DOHH2 (cell line): ENCODE measurements around the gene AASDH.
"Not testable (repeated sequence)": the region's sequence is repeated elsewhere in the genome, so short reads cannot be mapped to it uniquely, and the experiment has no call there.

Experiments used
- H3F3A ChIP-seq: fragments of 200-600 bp; sonication (generic), shearing (Covaris generic); 2 replicates; pipeline ENCODE4 v1.6.0; 2016; ENCODE audit warnings: antibody characterized with exemption, mild to moderate bottlenecking; ENCODE audit not compliant: control insufficient read depth, insufficient read depth
- H3K27ac ChIP-seq: fragments of 200-600 bp; sonication (generic); 2 replicates; pipeline ENCODE4 v1.5.1; 2014; ENCODE audit warnings: low read depth, mild to moderate bottlenecking, low read length, moderate library complexity
- H3K27me3 ChIP-seq: fragments of 200-600 bp; sonication (generic); 2 replicates; pipeline ENCODE4 v1.6.1; 2014; ENCODE audit warnings: mild to moderate bottlenecking, low read length, mixed read lengths; ENCODE audit not compliant: control insufficient read depth
- H3K36me3 ChIP-seq: fragments of 200-600 bp; sonication (generic); 2 replicates; pipeline ENCODE4 v1.6.1; 2014; ENCODE audit warnings: mild to moderate bottlenecking, low read length, moderate library complexity, mixed read lengths; ENCODE audit not compliant: control insufficient read depth
- H3K4me1 ChIP-seq: fragments of 200-600 bp; sonication (generic); 2 replicates; pipeline ENCODE4 v1.6.1; 2014; ENCODE audit warnings: mild to moderate bottlenecking, low read length, mixed read lengths; ENCODE audit not compliant: control insufficient read depth
- H3K4me2 ChIP-seq: fragments of 200-600 bp; sonication (generic); 2 replicates; pipeline ENCODE4 v1.6.0; 2014; ENCODE audit warnings: mild to moderate bottlenecking, low read length, moderate library complexity
- H3K4me3 ChIP-seq: fragments of 200-600 bp; sonication (generic); 2 replicates; pipeline ENCODE4 v1.5.1; 2014; ENCODE audit warnings: mild to moderate bottlenecking, low read length, mixed read lengths
- H3K79me2 ChIP-seq: fragments of 200-600 bp; sonication (generic); 2 replicates; pipeline ENCODE4 v1.6.1; 2014; ENCODE audit warnings: mild to moderate bottlenecking, low read length, mixed read lengths; ENCODE audit not compliant: control insufficient read depth
- H3K9me2 ChIP-seq: fragments of 200-600 bp; sonication (generic); replicated peaks from 2 replicates; pipeline ENCODE4 v1.6.1; 2014; ENCODE audit warnings: mild to moderate bottlenecking, low read length, mixed read lengths; ENCODE audit not compliant: control insufficient read depth
- H3K9me3 ChIP-seq: fragments of 200-600 bp; sonication (generic); 2 replicates; pipeline ENCODE4 v1.6.1; 2014; ENCODE audit warnings: antibody characterized with exemption, low read length, mixed read lengths; ENCODE audit not compliant: control insufficient read depth, insufficient read depth
- H4K20me1 ChIP-seq: fragments of 200-600 bp; sonication (generic); 2 replicates; pipeline ENCODE4 v1.6.0; 2014; ENCODE audit warnings: low read depth, mild to moderate bottlenecking, antibody characterized with exemption, low read length, moderate library complexity; ENCODE audit not compliant: control insufficient read depth, insufficient read depth
- CTCF ChIP-seq: fragments of 200-600 bp; sonication (generic); IDR thresholded peaks from one replicate; pipeline ENCODE4 v1.5.1; 2014; ENCODE audit warnings: antibody characterized with exemption, mild to moderate bottlenecking, low read depth, low read length; ENCODE audit not compliant: poor library complexity, severe bottlenecking
- EZH2phosphoT487 ChIP-seq: fragments of 200-600 bp; sonication (generic); IDR thresholded peaks from 2 replicates; pipeline ENCODE4 v1.6.1; 2017; ENCODE audit warnings: borderline replicate concordance, mild to moderate bottlenecking, antibody characterized with exemption, low read length, moderate library complexity, mixed read lengths

AASDH gene

GRCh38 chr4:56371426-56372220 lies 15.7 kb downstream of the AASDH start:
- Histone ChIP-seq H3K27me3 (no peaks in the 10 kb centered on the region), H3K4me3 (no peak overlapping the region), H3K4me2 (no peak overlapping the region), H4K20me1 (no peaks in the 10 kb centered on the region), H3K36me3 (peaks cover 14% of the 10 kb centered on the region; the same call in 1 of the 2 replicates), H3K27ac (no peak overlapping the region), H3K79me2 (no peaks in the 10 kb centered on the region), H3K9me2 (no peaks in the 10 kb centered on the region), H3K4me1 (no peaks in the 10 kb centered on the region), H3K9me3 (no peaks in the 10 kb centered on the region), H3F3A (no peaks in the 10 kb centered on the region)
- TF ChIP-seq EZH2phosphoT487 (no peak), CTCF (no peak)

- H3K4me2 ChIP-seq: no peak overlapping the region
- peaks cover 14% of the 10 kb centered on the region; the same call in 1 of the 2 replicates for H3K36me3 ChIP-seq
- H3K4me3 ChIP-seq: no peak overlapping the region
- no peaks in the 10 kb centered on the region for H3K9me2 ChIP-seq
- H3K27me3 ChIP-seq: no peaks in the 10 kb centered on the region
- TF ChIP-seq EZH2phosphoT487 (no peak), CTCF (no peak)
- H3K4me1 ChIP-seq: no peaks in the 10 kb centered on the region
- H3K79me2 ChIP-seq: no peaks in the 10 kb centered on the region
- H4K20me1 ChIP-seq: no peaks in the 10 kb centered on the region
- no peak overlapping the region for H3K27ac ChIP-seq
- no peaks in the 10 kb centered on the region for H3F3A ChIP-seq
- H3K9me3 ChIP-seq: no peaks in the 10 kb centered on the region
Measured at GRCh38 chr4:56370377-56370776, 16.9 kb downstream of the AASDH start.

GRCh38 chr4:56362981-56363380 lies 24.3 kb downstream of the AASDH start:
- H3K9me3 ChIP-seq, H3K27ac ChIP-seq, H3K79me2 ChIP-seq, H3K4me1 ChIP-seq, H3K4me2 ChIP-seq, H3K36me3 ChIP-seq, H3K9me2 ChIP-seq, H3K4me3 ChIP-seq, H3K27me3 ChIP-seq, H4K20me1 ChIP-seq, H3F3A ChIP-seq: not testable (repeated sequence)

- Histone ChIP-seq H3K4me1 (no peaks in the 10 kb centered on the region), H4K20me1 (no peaks in the 10 kb centered on the region), H3K4me2 (no peak overlapping the region), H3K79me2 (no peaks in the 10 kb centered on the region), H3K27me3 (no peaks in the 10 kb centered on the region), H3F3A (no peaks in the 10 kb centered on the region), H3K9me2 (no peaks in the 10 kb centered on the region), H3K27ac (no peak overlapping the region), H3K4me3 (no peak overlapping the region), H3K36me3 (no peaks in the 10 kb centered on the region), H3K9me3 (no peaks in the 10 kb centered on the region)
- no peak for TF ChIP-seq EZH2phosphoT487
Measured at GRCh38 chr4:56360071-56360470, 27.2 kb downstream of the AASDH start.
